Thoracic aorta (tissue), 2 donors: ENCODE data around the gene GNPTG. TPM values are rescaled to one million over a fixed set of nuclear protein-coding genes. Genes with fewer than 3 reads are reported as not detected.

Experiments used
- ATAC-seq: fragments of 150-250 bp; one replicate; pipeline ENCODE4 v1.8.0; 2017; ENCODE audit warnings: low read depth; ENCODE audit not compliant: insufficient number of reproducible peaks, low FRiP score
- DNase-seq: peaks from one replicate; pipeline ENCODE4 v3.0.0-alpha.2; 2020; ENCODE audit warnings: low spot score
- H3K27ac ChIP-seq, 2 donors: fragments of 200-600 bp; sonication (generic); 1 replicate in 1 of 2; 2 replicates in 1 of 2; pipeline ENCODE4 v1.5.1; 2016; ENCODE audit warnings: mild to moderate bottlenecking in 2 of 2, moderate library complexity in 2 of 2
- H3K27me3 ChIP-seq: fragments of 200-600 bp; sonication (generic); replicated peaks from 2 replicates; pipeline ENCODE4 v1.6.0; 2016; ENCODE audit warnings: mild to moderate bottlenecking; ENCODE audit not compliant: insufficient read depth
- H3K36me3 ChIP-seq: fragments of 200-600 bp; sonication (generic); one replicate; pipeline ENCODE4 v1.5.1; 2016
- H3K4me1 ChIP-seq, 2 donors: fragments of 200-600 bp; sonication (generic); 1 replicate in 1 of 2; 2 replicates in 1 of 2; pipeline versions ENCODE4 v1.5.1 to v1.6.0; 2016; ENCODE audit warnings: low read depth in 2 of 2, mild to moderate bottlenecking in 1 of 2; ENCODE audit not compliant: control insufficient read depth in 1 of 2
- H3K4me3 ChIP-seq: fragments of 200-600 bp; sonication (generic); 2 replicates; pipeline ENCODE4 v1.5.1; 2016; ENCODE audit warnings: mild to moderate bottlenecking
- H3K9me3 ChIP-seq: fragments of 200-600 bp; sonication (generic); 2 replicates; pipeline ENCODE4 v1.5.1; 2016
- CTCF ChIP-seq: fragments of 200-600 bp; sonication (generic); IDR thresholded peaks from one replicate; pipeline ENCODE4 v1.5.1; 2019; ENCODE audit warnings: antibody characterized with exemption
- total RNA-seq, 2 donors: library from RNA; depleted of rRNA; stranded (reverse); fragments of >200 nt; gene quantifications; one replicate each; pipeline versions ENCODE4 v1.1.0 to v1.2.3, GENCODE V29; 2016

Gene GNPTG
- total RNA-seq, 2 donors from 2014 or later, result 67.9 to 69.7 TPM

GRCh38 chr16:1308977-1309885 is 42.5 kb upstream of the GNPTG start, which contains the start of gene UBE2I:
UBE2I (plus strand) TSS chr16:1309636; CDS start chr16:1314031, 4,395 bp downstream.
- H3K4me3 ChIP-seq, result peak within 1 kb of the TSS; percentile 89
- peak within 1 kb of the TSS; percentile 76 to 98 for H3K27ac ChIP-seq
- H3K4me1 ChIP-seq, result peaks cover 19 to 38% of the 10 kb centered on the region in 2 donors
- H3K27me3 ChIP-seq, result no peaks in the 10 kb centered on the region
- peak; percentile 95 for ATAC-seq
- no peaks in the 10 kb centered on the region for H3K9me3 ChIP-seq
- no peak for TF ChIP-seq CTCF
- peaks cover 6% of the 10 kb centered on the region for H3K36me3 ChIP-seq
- DNase-seq, result peak; percentile 85

- Histone ChIP-seq H3K36me3 (peaks cover 15% of the 10 kb centered on the region), H3K9me3 (no peaks in the 10 kb centered on the region), H3K27ac (no peak overlapping the region), H3K27me3 (no peaks in the 10 kb centered on the region), H3K4me1 (peaks cover 19 to 38% of the 10 kb centered on the region in 2 donors), H3K4me3 (peak overlapping the region; percentile 89)
- ATAC-seq (no peak), DNase-seq (no peak)
- no peak for TF ChIP-seq CTCF
Observed at GRCh38 chr16:1309888-1310831, 41.6 kb upstream of the GNPTG start.

- ATAC-seq (no peak), DNase-seq (no peak)
- H3K36me3 ChIP-seq, result peaks cover 22% of the 10 kb centered on the region
- no peak overlapping the region for H3K27ac ChIP-seq
- peaks cover 19 to 38% of the 10 kb centered on the region in 2 donors for H3K4me1 ChIP-seq
- no peaks in the 10 kb centered on the region for H3K27me3 ChIP-seq
- peak overlapping the region; percentile 89 for H3K4me3 ChIP-seq
- TF ChIP-seq CTCF, result no peak
- H3K9me3 ChIP-seq, result no peaks in the 10 kb centered on the region
Observed at GRCh38 chr16:1310832-1311200, 40.9 kb upstream of the GNPTG start.

GRCh38 chr16:1311212-1311737 is 40.5 kb upstream of the GNPTG start:
- ATAC-seq (no peak), DNase-seq (no peak)
- TF ChIP-seq CTCF, result no peak
- H3K9me3 ChIP-seq, result no peaks in the 10 kb centered on the region
- H3K36me3 ChIP-seq, result peaks cover 26% of the 10 kb centered on the region
- H3K27ac ChIP-seq, result no peak overlapping the region
- H3K4me1 ChIP-seq, result peaks cover 19 to 38% of the 10 kb centered on the region in 2 donors
- peak overlapping the region; percentile 89 for H3K4me3 ChIP-seq
- H3K27me3 ChIP-seq, result no peaks in the 10 kb centered on the region
